HCT116 (cell line): Measurements from ENCODE around the gene PRSS57. TPM values are rescaled to one million over a fixed set of nuclear protein-coding genes. Genes with fewer than 3 reads are reported as not detected.

Experiments used
- ATAC-seq: fragments of 200-7000 bp; cut with Tn5 transposase; 2 replicates; pipeline ENCODE4 v1.9.1; 2020; ENCODE audit warnings: mild to moderate bottlenecking, moderate library complexity
- BruUV-seq: library from RNA; stranded (reverse); fragments of 400-500 nt; replicated peaks from 2 replicates; lab custom pipeline; 2021; lab: Mats Ljungman, UMichigan
- CTCF ChIA-PET: fragments of 300-600 bp; sonication (Branson Sonifier 250); formaldehyde crosslinking; loops from one replicate; lab custom pipeline; 2021; ENCODE audit warnings: antibody characterized with exemption; lab: Charles Lee
- POLR2A ChIA-PET: fragments of 300-600, 350-600 bp; sonication (Branson Sonifier 250); formaldehyde crosslinking; loops from one replicate; lab custom pipeline; 2021; ENCODE audit warnings: antibody characterized with exemption; lab: Charles Lee
- RAD21 ChIA-PET, 2 experiments: fragments of 300-600 bp; sonication (Branson Sonifier 250); formaldehyde crosslinking; loops; one replicate each; lab custom pipeline; 2023; ENCODE audit warnings: low total read pairs in 2 of 2; ENCODE audit not compliant: uncharacterized antibody in 2 of 2, unreplicated experiment in 2 of 2, low non-redundant PET in 1 of 2; lab: Charles Lee
- DNase-seq: peaks from one replicate; pipeline ENCODE4 v3.0.0-alpha.2; 2010; ENCODE audit warnings: low read depth, low spot score
- H2AFZ ChIP-seq: fragments of 200-600 bp; shearing (Covaris generic), sonication (generic); 2 replicates; pipeline ENCODE4 v1.6.1; 2017; ENCODE audit warnings: low read depth, mixed run types, mixed read lengths, antibody characterized with exemption, low read length; ENCODE audit not compliant: poor library complexity, severe bottlenecking
- H3K27ac ChIP-seq: 2 replicates; pipeline ENCODE4 v1.5.1; 2012; ENCODE audit warnings: low read depth, low read length
- H3K27me3 ChIP-seq: fragments of 200-600 bp; sonication (generic); 2 replicates; pipeline ENCODE4 v1.6.1; 2016; ENCODE audit warnings: mixed run types, low read length, mixed read lengths; ENCODE audit not compliant: insufficient read depth
- H3K36me3 ChIP-seq, 2 experiments: fragments of 200-500 bp in 1 of 2; fragments of 200-600 bp in 1 of 2; sonication (Bioruptor generic) in 1 of 2; sonication (generic) in 1 of 2; 2 replicates each; pipeline versions ENCODE4 v1.5.1 to v1.6.1; 2014 to 2016; ENCODE audit warnings: low read length in 2 of 2, inconsistent platforms in 1 of 2, mixed read lengths in 1 of 2, mixed run types in 1 of 2; ENCODE audit not compliant: insufficient read depth in 2 of 2, control insufficient read depth in 1 of 2
- H3K4me1 ChIP-seq, 2 experiments: fragments of 200-600 bp in 1 of 2; sonication (generic) in 1 of 2; 2 replicates each; pipeline versions ENCODE4 v1.5.1 to v1.6.1; 2012 to 2017; ENCODE audit warnings: low read length in 2 of 2, inconsistent platforms in 1 of 2, mild to moderate bottlenecking in 1 of 2, mixed read lengths in 1 of 2, mixed run types in 1 of 2, moderate library complexity in 1 of 2; ENCODE audit not compliant: insufficient read depth in 2 of 2, control insufficient read depth in 1 of 2
- H3K4me2 ChIP-seq: fragments of 200-600 bp; sonication (generic); 2 replicates; pipeline ENCODE4 v1.6.1; 2017; ENCODE audit warnings: mixed run types, low read length, mixed read lengths
- H3K4me3 ChIP-seq, 2 experiments: fragments of 200-600 bp in 1 of 2; sonication (generic) in 1 of 2; replicated peaks in 1 of 2; 2 replicates each; pipeline ENCODE4 v1.5.1; 2011 to 2016; ENCODE audit warnings: low read length in 2 of 2, control low read depth in 1 of 2, low read depth in 1 of 2, mild to moderate bottlenecking in 1 of 2, mixed read lengths in 1 of 2, mixed run types in 1 of 2
- H3K79me2 ChIP-seq: fragments of 200-600 bp; sonication (generic); 2 replicates; pipeline ENCODE4 v1.6.1; 2017; ENCODE audit warnings: mild to moderate bottlenecking, mixed run types, low read length, moderate library complexity, mixed read lengths; ENCODE audit not compliant: insufficient read depth
- H3K9ac ChIP-seq: fragments of 200-600 bp; sonication (generic); 2 replicates; pipeline ENCODE4 v1.6.1; 2016; ENCODE audit warnings: low read length, mixed read lengths
- H3K9me2 ChIP-seq: fragments of 200-600 bp; sonication (generic), shearing (Covaris generic); 2 replicates; pipeline ENCODE4 v1.6.1; 2017; ENCODE audit warnings: mixed run types, mild to moderate bottlenecking, moderate library complexity; ENCODE audit not compliant: insufficient read depth
- H3K9me3 ChIP-seq, 2 experiments: fragments of 200-500 bp in 1 of 2; fragments of 200-600 bp in 1 of 2; sonication (Bioruptor generic) in 1 of 2; sonication (generic) in 1 of 2; 2 replicates each; pipeline ENCODE4 v1.6.1; 2014 to 2017; ENCODE audit warnings: low read length in 2 of 2, mixed read lengths in 2 of 2, inconsistent platforms in 1 of 2, low read depth in 1 of 2, mild to moderate bottlenecking in 1 of 2, mixed run types in 1 of 2, moderate library complexity in 1 of 2; ENCODE audit not compliant: control insufficient read depth in 1 of 2, insufficient read depth in 1 of 2
- H4K20me1 ChIP-seq: fragments of 200-600 bp; sonication (generic), shearing (Covaris generic); 2 replicates; pipeline ENCODE4 v1.6.1; 2017; ENCODE audit warnings: mixed run types, mild to moderate bottlenecking, moderate library complexity; ENCODE audit not compliant: insufficient read depth
- ATF3 ChIP-seq: IDR thresholded peaks from 2 replicates; pipeline ENCODE4 v1.6.1; 2012
- CBX3 ChIP-seq: IDR thresholded peaks from 2 replicates; pipeline ENCODE4 v1.6.1; 2012; ENCODE audit warnings: low read depth
- CTCF ChIP-seq, 3 experiments: fragments of 200-600 bp in 1 of 3; sonication (generic) in 1 of 3; IDR thresholded peaks in 2 of 3; conservative IDR thresholded peaks in 1 of 3; 2 replicates each; pipeline ENCODE4 v1.5.1; 2012 to 2017; ENCODE audit warnings: low read depth in 2 of 3, low read length in 2 of 3, antibody characterized with exemption in 1 of 3, borderline replicate concordance in 1 of 3, control low read depth in 1 of 3, mild to moderate bottlenecking in 1 of 3, mixed read lengths in 1 of 3, mixed run types in 1 of 3, moderate library complexity in 1 of 3; ENCODE audit not compliant: insufficient read depth in 1 of 3
- ELF1 ChIP-seq: IDR thresholded peaks from 2 replicates; pipeline ENCODE4 v1.6.1; 2012; ENCODE audit warnings: low read depth, borderline replicate concordance
- EZH2 ChIP-seq: fragments of 200-600 bp; sonication (generic); IDR thresholded peaks from 2 replicates; pipeline ENCODE4 v1.6.1; 2017; ENCODE audit warnings: antibody characterized with exemption, mixed run types
- EZH2phosphoT487 ChIP-seq: fragments of 200-600 bp; IDR thresholded peaks from 2 replicates; pipeline ENCODE4 v1.6.1; 2018; ENCODE audit warnings: antibody characterized with exemption, borderline replicate concordance
- FOSL1 ChIP-seq: IDR thresholded peaks from 2 replicates; pipeline ENCODE4 v1.6.1; 2012; ENCODE audit warnings: low read depth
- POLR2A ChIP-seq: IDR thresholded peaks from 2 replicates; pipeline ENCODE4 v1.7.0; 2011; ENCODE audit warnings: borderline replicate concordance; ENCODE audit not compliant: insufficient read depth, insufficient read length; ENCODE audit errors: extremely low read depth
- POLR2AphosphoS5 ChIP-seq: IDR thresholded peaks from 2 replicates; pipeline ENCODE4 v1.6.1; 2011; ENCODE audit warnings: mild to moderate bottlenecking, low read depth, low read length, moderate library complexity
- RAD21 ChIP-seq: IDR thresholded peaks from 2 replicates; pipeline ENCODE4 v1.6.1; 2012; ENCODE audit warnings: low read depth, mild to moderate bottlenecking
- SIN3A ChIP-seq: IDR thresholded peaks from 2 replicates; pipeline ENCODE4 v1.6.1; 2012; ENCODE audit warnings: low read depth
- YY1 ChIP-seq: IDR thresholded peaks from 2 replicates; pipeline ENCODE4 v1.6.1; 2011; ENCODE audit warnings: low read length, low read depth, moderate library complexity, mild to moderate bottlenecking; ENCODE audit not compliant: insufficient replicate concordance; ENCODE audit errors: extremely low read depth
- intact Hi-C: fragments of 100-400 bp; cut with micrococcal nuclease; formaldehyde crosslinking; loops from 2 replicates; pipeline ENCODE4 v1.10.0; 2022
- total RNA-seq: library from RNA; stranded (reverse); gene quantifications from one replicate; pipeline ENCODE4 v1.2.1, GENCODE V29; 2021; ENCODE audit not compliant: unreplicated experiment
- TF ChIP-seq, protein P1 (sequence below): IDR thresholded peaks from 2 replicates; pipeline ENCODE4 v1.6.1; 2012

PRSS57 gene
- total RNA-seq, 1 experiment from 2014 or later, result not detected

GRCh38 chr19:690203-690602 is 5.0 kb downstream of the PRSS57 start:
- no peaks in the 10 kb centered on the region for H3K9me3 ChIP-seq
- H3K4me3 ChIP-seq, result no peak overlapping the region
- H3K9ac ChIP-seq, result no peak overlapping the region
- RAD21 ChIA-PET, result no interaction called here
- BruUV-seq, result no TSS peak
- CTCF ChIA-PET, result no interaction called here
- no peak overlapping the region for H3K4me2 ChIP-seq
- no peaks in the 10 kb centered on the region for H3K27me3 ChIP-seq
- H2AFZ ChIP-seq, result no peak overlapping the region
- no peaks in the 10 kb centered on the region for H3K4me1 ChIP-seq
- no peaks in the 10 kb centered on the region for H3K79me2 ChIP-seq
- DNase-seq, result no peak
- no peak for TF ChIP-seq EZH2
- TF ChIP-seq FOSL1, result no peak
- TF ChIP-seq, protein P1, sequence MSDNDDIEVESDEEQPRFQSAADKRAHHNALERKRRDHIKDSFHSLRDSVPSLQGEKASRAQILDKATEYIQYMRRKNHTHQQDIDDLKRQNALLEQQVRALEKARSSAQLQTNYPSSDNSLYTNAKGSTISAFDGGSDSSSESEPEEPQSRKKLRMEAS, result no peak
- TF ChIP-seq POLR2AphosphoS5, result no peak
- TF ChIP-seq CBX3, result no peak
- no peak for TF ChIP-seq POLR2A
- TF ChIP-seq ATF3, result no peak
- no peak for TF ChIP-seq CTCF (IDR thresholded peaks at IDR 0.05 in 2 of 3, conservative IDR thresholded peaks at IDR 0.05 in 1 of 3; ENCODE audit: borderline replicate concordance in 1 of 3, insufficient read depth in 1 of 3, low read depth in 2 of 3, low read length in 2 of 3)
- TF ChIP-seq EZH2phosphoT487, result no peak
- no peak for TF ChIP-seq YY1
- no peak for TF ChIP-seq RAD21
- no peak for TF ChIP-seq SIN3A
- TF ChIP-seq ELF1, result no peak
- TF ChIP-seq, all 23 proteins: peak for 0
- Histone ChIP-seq H4K20me1 (no peaks in the 10 kb centered on the region), H3K36me3 (no peaks in the 10 kb centered on the region), H3K27ac (no peak overlapping the region), H3K9me2 (no peaks in the 10 kb centered on the region)
- intact Hi-C loops, result no loop called here
- no peak for ATAC-seq
- POLR2A ChIA-PET, result interaction anchor here (0.7 to 1.4 kb wide), 2 partner anchors 14 to 201 kb away, joined by 3 read pairs; no protein-coding TSS in a partner anchor
